ENCODE data around the gene VILL. TPM values are rescaled to one million over a fixed set of nuclear protein-coding genes. Genes with fewer than 3 reads are reported as not detected.

The VILL gene
- total RNA-seq, 1 experiment from 2014 or later: 5.7 TPM

- Histone ChIP-seq H3K36me3 (ENCODE audit: control insufficient read depth, insufficient read depth, low read length) (no peaks in the 10 kb centered on the region), H3K27ac (ENCODE audit: low read length) (no peak overlapping the region), H3K9me3 (ENCODE audit: control insufficient read depth, insufficient read depth, low read depth, low read length) (no peaks in the 10 kb centered on the region), H3K27me3 (ENCODE audit: control insufficient read depth, insufficient read depth, low read length) (no peaks in the 10 kb centered on the region), H3K4me3 (ENCODE audit: low read depth in 2 of 2, low read length in 2 of 2) (no peak overlapping the region), H3K4me1 (ENCODE audit: control insufficient read depth, insufficient read depth, low read length) (no peaks in the 10 kb centered on the region)
- TF ChIP-seq POLR2AphosphoS5 (IDR thresholded peaks at IDR 0.05; ENCODE audit: low read depth, low read length) (no peak), SIN3A (IDR thresholded peaks at IDR 0.05; ENCODE audit: borderline replicate concordance, insufficient read depth, low read depth, low read length) (no peak), TCF7L2 (IDR thresholded peaks at IDR 0.05; ENCODE audit: low read depth, low read length) (no peak), CTCF (IDR thresholded peaks at IDR 0.05) (no peak)
- TF ChIP-seq, protein P1, sequence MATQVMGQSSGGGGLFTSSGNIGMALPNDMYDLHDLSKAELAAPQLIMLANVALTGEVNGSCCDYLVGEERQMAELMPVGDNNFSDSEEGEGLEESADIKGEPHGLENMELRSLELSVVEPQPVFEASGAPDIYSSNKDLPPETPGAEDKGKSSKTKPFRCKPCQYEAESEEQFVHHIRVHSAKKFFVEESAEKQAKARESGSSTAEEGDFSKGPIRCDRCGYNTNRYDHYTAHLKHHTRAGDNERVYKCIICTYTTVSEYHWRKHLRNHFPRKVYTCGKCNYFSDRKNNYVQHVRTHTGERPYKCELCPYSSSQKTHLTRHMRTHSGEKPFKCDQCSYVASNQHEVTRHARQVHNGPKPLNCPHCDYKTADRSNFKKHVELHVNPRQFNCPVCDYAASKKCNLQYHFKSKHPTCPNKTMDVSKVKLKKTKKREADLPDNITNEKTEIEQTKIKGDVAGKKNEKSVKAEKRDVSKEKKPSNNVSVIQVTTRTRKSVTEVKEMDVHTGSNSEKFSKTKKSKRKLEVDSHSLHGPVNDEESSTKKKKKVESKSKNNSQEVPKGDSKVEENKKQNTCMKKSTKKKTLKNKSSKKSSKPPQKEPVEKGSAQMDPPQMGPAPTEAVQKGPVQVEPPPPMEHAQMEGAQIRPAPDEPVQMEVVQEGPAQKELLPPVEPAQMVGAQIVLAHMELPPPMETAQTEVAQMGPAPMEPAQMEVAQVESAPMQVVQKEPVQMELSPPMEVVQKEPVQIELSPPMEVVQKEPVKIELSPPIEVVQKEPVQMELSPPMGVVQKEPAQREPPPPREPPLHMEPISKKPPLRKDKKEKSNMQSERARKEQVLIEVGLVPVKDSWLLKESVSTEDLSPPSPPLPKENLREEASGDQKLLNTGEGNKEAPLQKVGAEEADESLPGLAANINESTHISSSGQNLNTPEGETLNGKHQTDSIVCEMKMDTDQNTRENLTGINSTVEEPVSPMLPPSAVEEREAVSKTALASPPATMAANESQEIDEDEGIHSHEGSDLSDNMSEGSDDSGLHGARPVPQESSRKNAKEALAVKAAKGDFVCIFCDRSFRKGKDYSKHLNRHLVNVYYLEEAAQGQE (IDR thresholded peaks at IDR 0.05; ENCODE audit: insufficient read depth in 1 of 2, low read depth in 2 of 2, low read length in 1 of 2): no peak
- ATAC-seq: no peak
- no peak for DNase-seq (ENCODE audit: low read depth, low spot score)
- intact Hi-C loops (cut with micrococcal nuclease; ENCODE audit: unreplicated experiment): no loop called here
- CTCF ChIA-PET: no interaction called here
- BruUV-seq (replicated peaks): no TSS peak
- in situ Hi-C loops (cut with HindIII; ENCODE audit: low pct_unique_long_range_greater_than_20kb, low sequenced_read_pairs): no loop called here
- POLR2A ChIA-PET: no interaction called here
Observed at GRCh38 chr3:37956723-37957538, 33.7 kb upstream of the VILL start.

- intact Hi-C loops (cut with micrococcal nuclease; ENCODE audit: unreplicated experiment): no loop called here
- no peak for DNase-seq (ENCODE audit: low read depth, low spot score)
- ChIA-PET CTCF (no interaction called here), POLR2A (no interaction called here)
- TF ChIP-seq TCF7L2 (IDR thresholded peaks at IDR 0.05; ENCODE audit: low read depth, low read length): no peak
- TF ChIP-seq CTCF (IDR thresholded peaks at IDR 0.05): no peak
- TF ChIP-seq POLR2AphosphoS5 (IDR thresholded peaks at IDR 0.05; ENCODE audit: low read depth, low read length): no peak
- TF ChIP-seq SIN3A (IDR thresholded peaks at IDR 0.05; ENCODE audit: borderline replicate concordance, insufficient read depth, low read depth, low read length): no peak
- TF ChIP-seq, protein P1 (IDR thresholded peaks at IDR 0.05; ENCODE audit: insufficient read depth in 1 of 2, low read depth in 2 of 2, low read length in 1 of 2): no peak
- H3K27me3 ChIP-seq (ENCODE audit: control insufficient read depth, insufficient read depth, low read length): no peaks in the 10 kb centered on the region
- no peaks in the 10 kb centered on the region for H3K9me3 ChIP-seq (ENCODE audit: control insufficient read depth, insufficient read depth, low read depth, low read length)
- in situ Hi-C loops (cut with HindIII; ENCODE audit: low pct_unique_long_range_greater_than_20kb, low sequenced_read_pairs): no loop called here
- no peaks in the 10 kb centered on the region for H3K36me3 ChIP-seq (ENCODE audit: control insufficient read depth, insufficient read depth, low read length)
- ATAC-seq: no peak
- H3K4me3 ChIP-seq (ENCODE audit: low read depth in 2 of 2, low read length in 2 of 2): no peak overlapping the region
- no TSS peak for BruUV-seq (replicated peaks)
- no peak overlapping the region for H3K27ac ChIP-seq (ENCODE audit: low read length)
- H3K4me1 ChIP-seq (ENCODE audit: control insufficient read depth, insufficient read depth, low read length): no peaks in the 10 kb centered on the region
Observed at GRCh38 chr3:37957539-37957936, 33.0 kb upstream of the VILL start.

Data from Panc1 (cell line).